IMR-90 (cell line): ENCODE data around the gene TP63. TPM values are rescaled to one million over a fixed set of nuclear protein-coding genes. Genes with fewer than 3 reads are reported as not detected.

Source experiments
- ATAC-seq: fragments of 200-7000 bp; cut with Tn5 transposase; 2 replicates; pipeline ENCODE4 v1.9.1; 2020; ENCODE audit warnings: low read depth, mild to moderate bottlenecking, moderate library complexity
- BruUV-seq: library from RNA; stranded (reverse); fragments of 400-500 nt; replicated peaks from 2 replicates; lab custom pipeline; 2021; lab: Mats Ljungman, UMichigan
- CTCF ChIA-PET: fragments of 300-600 bp; formaldehyde crosslinking; extraction: SDS; loops from one replicate; lab custom pipeline; 2021; ENCODE audit warnings: antibody characterized with exemption; lab: Yijun Ruan, JAX
- POLR2A ChIA-PET: fragments of 300-600 bp; sonication (Branson Sonifier 250); formaldehyde crosslinking; loops from one replicate; lab custom pipeline; 2022; ENCODE audit warnings: antibody characterized with exemption; ENCODE audit not compliant: unreplicated experiment; lab: Charles Lee
- DNase-seq: peaks from one replicate; pipeline ENCODE4 v3.0.0; 2013
- H2AFZ ChIP-seq: replicated peaks from 2 replicates; pipeline ENCODE3; 2013; ENCODE audit warnings: low read length, mild to moderate bottlenecking; ENCODE audit not compliant: poor library complexity
- H2AK5ac ChIP-seq: 2 replicates; pipeline ENCODE4 v1.6.1; 2013; ENCODE audit warnings: low read depth, low read length, inconsistent platforms
- H2AK9ac ChIP-seq: replicated peaks from 2 replicates; pipeline ENCODE3; 2013; ENCODE audit warnings: mild to moderate bottlenecking, low read depth, low read length, moderate library complexity; ENCODE audit not compliant: poor library complexity
- H2BK120ac ChIP-seq: 2 replicates; pipeline ENCODE4 v1.6.1; 2013; ENCODE audit warnings: low read depth, low read length, inconsistent platforms
- H2BK15ac ChIP-seq: 3 replicates; pipeline ENCODE4 v1.6.1; 2013; ENCODE audit warnings: low read depth, low read length, inconsistent platforms
- H2BK20ac ChIP-seq: 2 replicates; pipeline ENCODE4 v1.6.1; 2013; ENCODE audit warnings: low read depth, mild to moderate bottlenecking, inconsistent platforms, low read length, moderate library complexity
- H2BK5ac ChIP-seq: 2 replicates; pipeline ENCODE4 v1.6.1; 2013; ENCODE audit warnings: mild to moderate bottlenecking, low read depth, low read length, inconsistent platforms; ENCODE audit not compliant: poor library complexity, severe bottlenecking
- H3K14ac ChIP-seq: replicated peaks from 2 replicates; pipeline ENCODE4 v1.6.1; 2013; ENCODE audit warnings: low read depth, low read length, inconsistent platforms
- H3K18ac ChIP-seq: 2 replicates; pipeline ENCODE4 v1.6.1; 2013; ENCODE audit warnings: low read depth, low read length, control low read depth
- H3K23ac ChIP-seq: 2 replicates; pipeline ENCODE4 v1.6.1; 2013; ENCODE audit warnings: low read depth, low read length, inconsistent platforms
- H3K27ac ChIP-seq: 2 replicates; pipeline ENCODE4 v1.5.1; 2013; ENCODE audit warnings: mild to moderate bottlenecking, control low read depth, low read length; ENCODE audit not compliant: insufficient read depth
- H3K27me3 ChIP-seq: 2 replicates; pipeline ENCODE4 v1.6.1; 2013; ENCODE audit warnings: low read length; ENCODE audit not compliant: control insufficient read depth, insufficient read depth
- H3K36me3 ChIP-seq: 2 replicates; pipeline ENCODE4 v1.6.1; 2013; ENCODE audit warnings: low read length, mixed read lengths; ENCODE audit not compliant: control insufficient read depth, insufficient read depth
- H3K4ac ChIP-seq: 2 replicates; pipeline ENCODE4 v1.6.1; 2013; ENCODE audit warnings: low read depth, low read length, inconsistent platforms
- H3K4me1 ChIP-seq: 2 replicates; pipeline ENCODE4 v1.6.1; 2013; ENCODE audit warnings: low read length, mixed read lengths; ENCODE audit not compliant: control insufficient read depth, insufficient read depth
- H3K4me2 ChIP-seq: 2 replicates; pipeline ENCODE4 v1.6.1; 2013; ENCODE audit warnings: low read depth, mild to moderate bottlenecking, control low read depth, low read length, moderate library complexity
- H3K4me3 ChIP-seq: 2 replicates; pipeline ENCODE4 v1.5.1; 2013; ENCODE audit warnings: low read depth, mild to moderate bottlenecking, control low read depth, low read length, moderate library complexity; ENCODE audit not compliant: insufficient read depth
- H3K56ac ChIP-seq: 2 replicates; pipeline ENCODE4 v1.6.1; 2013; ENCODE audit warnings: low read length, inconsistent platforms; ENCODE audit not compliant: insufficient read depth; ENCODE audit errors: extremely low read depth
- H3K79me1 ChIP-seq, 2 experiments: 2 replicates each; pipeline ENCODE4 v1.6.1; 2013; ENCODE audit warnings: low read length in 2 of 2, inconsistent platforms in 1 of 2, low read depth in 1 of 2
- H3K9ac ChIP-seq: 2 replicates; pipeline ENCODE4 v1.6.1; 2013; ENCODE audit warnings: low read depth, low read length, control low read depth
- H3K9me1 ChIP-seq: 2 replicates; pipeline ENCODE4 v1.6.1; 2013; ENCODE audit warnings: low read length, inconsistent platforms; ENCODE audit not compliant: insufficient read depth
- H3K9me3 ChIP-seq: 2 replicates; pipeline ENCODE4 v1.6.1; 2013; ENCODE audit warnings: low read length; ENCODE audit not compliant: control insufficient read depth, insufficient read depth
- H4K20me1 ChIP-seq: 2 replicates; pipeline ENCODE4 v1.6.1; 2013; ENCODE audit warnings: low read length, inconsistent platforms; ENCODE audit not compliant: insufficient read depth
- H4K5ac ChIP-seq: 2 replicates; pipeline ENCODE4 v1.6.1; 2013; ENCODE audit warnings: mild to moderate bottlenecking, low read depth, low read length, control low read depth
- H4K8ac ChIP-seq, 2 experiments: 2 replicates each; pipeline ENCODE4 v1.6.1; 2013; ENCODE audit warnings: low read depth in 2 of 2, low read length in 2 of 2, control low read depth in 1 of 2, inconsistent platforms in 1 of 2
- H4K91ac ChIP-seq: 2 replicates; pipeline ENCODE4 v1.6.1; 2013; ENCODE audit warnings: low read depth, low read length, inconsistent platforms; ENCODE audit not compliant: insufficient read depth
- CEBPB ChIP-seq: IDR thresholded peaks from 2 replicates; pipeline ENCODE4 v1.6.1; 2012; ENCODE audit warnings: low read depth, low read length, improper control_type of control experiment
- CHD1 ChIP-seq: IDR thresholded peaks from 2 replicates; pipeline ENCODE4 v1.6.1; 2012; ENCODE audit warnings: low read depth, low read length, improper control_type of control experiment
- ELK1 ChIP-seq: fragments of 150-350 bp; IDR thresholded peaks from 2 replicates; pipeline ENCODE4 v1.6.1; 2016; ENCODE audit warnings: low read depth, mild to moderate bottlenecking, low read length, moderate library complexity, borderline replicate concordance
- RCOR1 ChIP-seq: IDR thresholded peaks from 2 replicates; pipeline ENCODE4 v1.6.1; 2012; ENCODE audit warnings: mild to moderate bottlenecking, low read length, improper control_type of control experiment; ENCODE audit not compliant: insufficient replicate concordance
- SMC3 ChIP-seq: fragments of 150-350 bp; IDR thresholded peaks from 2 replicates; pipeline ENCODE4 v1.6.1; 2016; ENCODE audit warnings: low read depth, mild to moderate bottlenecking, antibody characterized with exemption, low read length, moderate library complexity
- WGBS, 2 experiments: methylation state at CpG; one replicate each; pipeline versions ENCODE4 v1.1.5 to v1.1.7; 2013; ENCODE audit warnings: missing lambda C conversion rate in 2 of 2; ENCODE audit not compliant: insufficient read length in 1 of 2; ENCODE audit errors: extremely low coverage in 2 of 2; 5-methylcytosine and 5-hydroxymethylcytosine counted together
- dilution Hi-C: fragments of 300-500 bp; cut with HindIII; formaldehyde crosslinking; loops from one replicate; pipeline ENCODE4 v1.14.3; 2018; ENCODE audit warnings: low sequenced_read_pairs; ENCODE audit not compliant: unreplicated experiment
- in situ Hi-C: fragments of 300-500 bp; cut with MboI; formaldehyde crosslinking; loops from 3 replicates; pipeline ENCODE4 v1.14.3; 2019; ENCODE audit warnings: low sequenced_read_pairs, inconsistent platforms, mixed read lengths
- intact Hi-C: fragments of 100-400 bp; cut with micrococcal nuclease; formaldehyde crosslinking; loops from 2 replicates; pipeline ENCODE4 v1.10.0; 2022
- polyA plus RNA-seq, 3 experiments: library from polyadenylated mRNA; depleted of rRNA; stranded (reverse); fragments of >200 nt; gene quantifications; 2 replicates each; pipeline ENCODE4 v1.2.3, GENCODE V29; 2012; ENCODE audit warnings: low replicate concordance in 1 of 3
- total RNA-seq: library from RNA; depleted of rRNA; stranded (reverse); fragments of >200 nt; gene quantifications from 2 replicates; pipeline ENCODE4 v1.2.3, GENCODE V29; 2012

The TP63 gene
- total and polyA plus RNA-seq, 2 of the 4 experiments (the other 2 are of a cell fraction) = not detected

- no peaks in the 10 kb centered on the region for H3K9me3 ChIP-seq
- ATAC-seq (no peak), DNase-seq (no peak)
- H4K91ac ChIP-seq = no peak overlapping the region
- H3K14ac ChIP-seq = no peak overlapping the region
- H4K5ac ChIP-seq = no peak overlapping the region
- no peak overlapping the region for H2BK15ac ChIP-seq
- H3K18ac ChIP-seq = no peak overlapping the region
- H2BK5ac ChIP-seq = no peak overlapping the region
- H3K9ac ChIP-seq = no peak overlapping the region
- POLR2A ChIA-PET = no interaction called here
- peaks cover 3% of the 10 kb centered on the region; the same call in 1 of the 2 replicates for H3K27me3 ChIP-seq
- H3K4me3 ChIP-seq = no peak overlapping the region
- no peaks in the 10 kb centered on the region for H3K36me3 ChIP-seq
- H3K4me1 ChIP-seq = no peaks in the 10 kb centered on the region
- no peaks in the 10 kb centered on the region for H3K9me1 ChIP-seq
- no peak overlapping the region for H4K8ac ChIP-seq
- no peak overlapping the region for H3K56ac ChIP-seq
- no peaks in the 10 kb centered on the region for H3K79me1 ChIP-seq
- H3K4ac ChIP-seq = no peak overlapping the region
- H2AFZ ChIP-seq = no peak overlapping the region
- intact Hi-C loops (no loop called here), in situ Hi-C loops (no loop called here), dilution Hi-C loops (no loop called here)
- 100% methylated on average over 1 of the region's 4 CpGs; no CpG with 5 or more reads in 1 of the 2 experiments for WGBS, 2 experiments
- CTCF ChIA-PET = no interaction called here
- H2BK120ac ChIP-seq = no peak overlapping the region
- BruUV-seq = no TSS peak
- no peak overlapping the region for H3K27ac ChIP-seq
- H3K4me2 ChIP-seq = no peak overlapping the region
- no peaks in the 10 kb centered on the region for H4K20me1 ChIP-seq
- no peak overlapping the region for H2AK5ac ChIP-seq
- no peak overlapping the region for H3K23ac ChIP-seq
- TF ChIP-seq CEBPB = no peak
- TF ChIP-seq SMC3 = no peak
- TF ChIP-seq RCOR1 = no peak
- no peak for TF ChIP-seq CHD1
- TF ChIP-seq ELK1 = no peak
- no peak overlapping the region for H2BK20ac ChIP-seq
- no peak overlapping the region for H2AK9ac ChIP-seq
Observed at GRCh38 chr3:189860296-189860695, 229.1 kb downstream of the TP63 start.
